Hypothalamus (tissue), 51 donors: ENCODE data around the gene ZNF593OS.

Source experiments
- DNase-seq, 51 donors: peaks; one replicate each; lab custom pipeline; 2025; lab: John Stamatoyannopoulos, UW

Gene ZNF593OS

GRCh38 chr1:26184883-26185282, 13.3 kb upstream of the ZNF593OS start:
- no peak for DNase-seq

GRCh38 chr1:26184086-26184485, 12.5 kb upstream of the ZNF593OS start:
- DNase-seq, result no peak

GRCh38 chr1:26182383-26182696, 10.7 kb upstream of the ZNF593OS start:
- DNase-seq, result no peak

- DNase-seq, result no peak
Measured at GRCh38 chr1:26181586-26182382, 10.2 kb upstream of the ZNF593OS start.

- DNase-seq, result no peak
Measured at GRCh38 chr1:26180010-26180506, 8.4 kb upstream of the ZNF593OS start.

GRCh38 chr1:26177182-26177684, 5.6 kb upstream of the ZNF593OS start, which contains the start of gene CNKSR1:
Gene CNKSR1 (plus strand): TSS chr1:26177491. CDS start chr1:26177548, 57 bp downstream.
- DNase-seq, result no peak

GRCh38 chr1:26175346-26175745, 3.7 kb upstream of the ZNF593OS start:
- no peak for DNase-seq

GRCh38 chr1:26170472-26170821, 1.2 kb downstream of the ZNF593OS start:
- DNase-seq, result no peak

- peak; percentile 7 to 94 (median 83) for DNase-seq
Measured at GRCh38 chr1:26169669-26170471, 1.8 kb downstream of the ZNF593OS start, which contains the start of gene ZNF593. Gene ZNF593 (plus strand): TSS chr1:26169908. CDS start chr1:26169984, 76 bp downstream.

GRCh38 chr1:26169198-26169554, 2.5 kb downstream of the ZNF593OS start:
- DNase-seq, result no peak

GRCh38 chr1:26168410-26169197, 3.0 kb downstream of the ZNF593OS start, which contains the start of gene C1orf232:
Gene C1orf232 (minus strand): TSS chr1:26168963. CDS start chr1:26168499, 464 bp downstream.
- peak in 10 of 51 donors; percentile 8 to 30 (median 16) for DNase-seq

GRCh38 chr1:26166719-26167281, 4.8 kb downstream of the ZNF593OS start:
- DNase-seq, result no peak

GRCh38 chr1:26164861-26165842, 6.5 kb downstream of the ZNF593OS start:
- no peak for DNase-seq

GRCh38 chr1:26164036-26164860, 7.4 kb downstream of the ZNF593OS start:
- peak in 25 of 51 donors; percentile 6 to 61 (median 27) for DNase-seq

GRCh38 chr1:26163684-26164035, 8.0 kb downstream of the ZNF593OS start:
- DNase-seq, result no peak

GRCh38 chr1:26162220-26162709, 9.4 kb downstream of the ZNF593OS start:
- no peak for DNase-seq

GRCh38 chr1:26161415-26162219, 10.0 kb downstream of the ZNF593OS start:
- peak in 34 of 51 donors; percentile 20 to 79 (median 51) for DNase-seq
